ENCODE measurements around the gene OR2H1.

GRCh38 chr6:29490552-29490951, 33.6 kb downstream of the OR2H1 start:
- TF ChIP-seq CTCF (conservative IDR thresholded peaks at IDR 0.05) (no peak), ZFX (IDR thresholded peaks at IDR 0.05) (no peak)

Data from C4-2B (cell line).